ENCODE data around the gene ZNF527.
"Not testable (repeated sequence)": the region's sequence is repeated elsewhere in the genome, so short reads cannot be mapped to it uniquely, and the experiment has no call there.

Gene ZNF527

DNA sequence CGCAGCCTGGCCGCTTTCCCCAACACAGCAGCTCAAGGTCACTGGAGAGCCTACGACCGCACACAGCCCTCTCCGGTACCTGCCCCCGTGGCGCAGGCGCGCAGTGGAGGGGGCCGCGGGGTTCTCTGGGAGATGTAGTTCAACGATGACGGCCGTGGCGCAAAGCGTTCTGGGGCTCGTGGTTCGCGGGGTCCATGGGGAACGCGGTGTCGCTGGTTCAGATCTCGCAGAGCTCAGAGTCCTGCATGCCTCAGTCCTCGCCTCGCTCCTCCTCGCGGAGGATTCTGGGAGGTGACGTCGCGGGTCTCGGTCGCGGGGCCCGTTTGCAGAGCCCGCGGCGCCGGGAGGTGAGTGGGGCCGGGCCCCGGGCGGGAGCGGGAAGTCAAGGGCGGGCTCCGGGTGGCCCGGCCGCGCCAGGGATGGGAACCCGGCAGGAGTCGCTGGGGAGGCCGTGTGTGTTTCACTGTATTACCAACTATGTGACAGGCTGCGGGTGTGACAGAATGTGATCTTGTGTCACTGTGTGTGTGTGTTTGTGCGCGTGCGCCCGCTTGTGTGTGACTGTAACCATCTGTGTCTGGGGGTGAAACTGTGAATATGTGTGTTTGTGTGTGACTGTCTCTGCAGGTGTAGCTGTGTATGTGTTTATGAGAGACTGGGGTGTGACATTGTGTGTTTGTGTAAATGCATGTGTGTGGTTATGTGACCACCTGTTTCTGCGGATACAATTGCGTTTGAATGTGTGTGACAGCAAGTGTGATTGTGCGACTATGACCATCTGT lies at the start of gene ZNF527:
Gene ZNF527 (plus strand): TSS at position 220 of the 782 bp plus-strand sequence. CDS start 3,100 bp downstream, outside the sequence.
- peak; percentile 96 for DNase-seq (ENCODE audit: low read depth in 2 of 2)

DNA sequence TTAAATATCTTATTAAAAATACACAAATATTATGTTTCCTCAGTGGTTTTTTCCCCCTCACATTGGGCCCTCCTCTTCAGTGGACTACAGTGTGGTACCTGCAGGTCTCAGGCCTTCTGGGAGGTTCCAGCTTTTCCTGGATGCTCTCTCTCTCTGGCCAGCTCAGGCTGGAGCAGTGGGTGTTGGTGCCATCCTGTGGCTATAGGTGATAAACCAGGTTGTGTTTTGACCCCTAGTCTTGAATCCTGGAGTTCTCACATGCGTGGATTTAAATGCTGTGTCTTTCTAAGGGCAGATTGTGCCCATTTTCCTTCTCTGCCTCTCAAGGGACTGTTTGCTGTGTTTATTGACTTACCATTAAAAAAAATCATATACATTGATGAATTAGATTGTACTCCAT lies 41.2 kb upstream of the ZNF527 start:
- DNase-seq (ENCODE audit: low read depth in 2 of 2): no peak

DNA sequence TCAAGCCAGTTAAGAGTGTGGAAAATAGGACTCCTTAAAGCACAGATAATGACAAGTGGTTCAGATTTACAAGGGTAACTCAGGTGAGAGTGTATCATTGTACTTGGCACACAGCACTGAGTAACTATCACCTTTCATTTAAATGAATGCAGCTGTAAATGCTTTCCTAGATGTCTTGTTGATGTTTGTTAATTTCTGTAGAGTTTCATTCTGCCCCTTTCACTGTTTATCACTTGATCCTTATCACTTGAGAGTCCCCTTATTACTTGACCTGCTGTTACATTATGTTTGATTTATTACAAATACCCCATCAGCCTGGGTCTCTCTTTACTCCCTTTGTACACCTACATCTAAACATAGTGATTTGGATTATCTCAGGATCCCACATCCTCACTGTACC lies 38.1 kb upstream of the ZNF527 start:
- no peak for DNase-seq (ENCODE audit: low read depth in 2 of 2)

DNA sequence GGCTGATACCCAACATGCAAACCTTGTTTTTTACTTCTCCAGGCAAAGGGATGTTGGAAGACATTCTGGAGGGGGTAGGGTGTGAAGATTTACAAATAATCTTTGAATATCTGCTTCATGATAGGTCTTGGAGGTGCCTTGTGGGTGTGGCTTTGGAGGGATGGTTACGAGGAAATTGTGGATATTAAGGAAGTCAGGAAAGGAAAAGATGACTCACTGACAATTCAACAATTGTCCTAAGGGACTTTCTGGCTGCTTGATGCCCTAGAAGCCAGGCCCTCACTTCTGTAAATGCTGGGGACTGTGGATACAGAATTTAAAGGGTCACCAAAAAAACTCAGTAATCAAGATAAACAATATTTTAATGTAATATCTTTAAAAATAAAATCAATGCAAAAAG lies 37.4 kb upstream of the ZNF527 start:
- no peak for DNase-seq (ENCODE audit: low read depth in 2 of 2)

DNA sequence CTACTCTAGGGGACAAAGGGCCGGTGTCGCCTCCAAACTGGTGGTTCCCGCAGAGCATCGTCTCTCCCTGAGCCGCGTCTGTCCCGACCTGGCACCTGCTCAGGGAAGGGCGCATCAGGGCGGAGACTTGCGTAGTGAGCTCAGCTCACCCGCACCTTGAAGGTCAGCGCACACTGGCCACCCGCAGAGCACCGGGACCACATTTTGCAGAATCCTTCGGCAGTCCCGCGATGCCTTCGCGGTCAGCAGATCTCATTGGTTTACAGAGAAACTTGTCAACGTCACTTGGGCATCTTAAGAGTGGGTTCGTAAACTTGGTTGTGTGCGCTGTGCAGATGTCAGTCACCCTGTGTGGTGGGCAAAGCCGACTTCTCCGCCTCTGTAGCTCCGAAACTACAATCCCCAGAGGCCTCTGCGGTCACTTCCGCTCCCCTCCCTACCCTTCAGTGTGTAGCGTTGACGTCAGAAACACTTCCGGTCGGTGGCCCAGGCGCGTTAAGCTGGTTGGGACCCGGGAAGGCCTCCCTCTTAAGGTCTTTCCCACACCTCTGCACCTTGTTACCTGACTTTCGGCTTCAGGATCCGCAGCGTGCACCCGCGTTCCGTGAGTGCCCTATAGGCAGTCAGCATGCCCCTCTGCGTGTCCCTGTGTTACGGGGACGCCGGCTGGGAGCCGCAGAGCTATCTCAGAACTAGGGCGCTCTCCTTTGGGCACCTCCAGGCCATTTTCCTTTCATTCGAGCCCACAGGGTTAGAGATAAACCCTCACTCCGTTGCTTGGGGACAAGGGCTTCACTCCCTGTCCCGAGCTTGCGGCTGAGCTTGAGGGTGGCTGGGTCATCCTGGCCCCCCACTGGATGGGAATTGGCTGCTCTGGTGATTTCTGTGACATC lies 36.5 kb upstream of the ZNF527 start:
- DNase-seq (ENCODE audit: low read depth in 2 of 2): peak; percentile 79 to 82

DNA sequence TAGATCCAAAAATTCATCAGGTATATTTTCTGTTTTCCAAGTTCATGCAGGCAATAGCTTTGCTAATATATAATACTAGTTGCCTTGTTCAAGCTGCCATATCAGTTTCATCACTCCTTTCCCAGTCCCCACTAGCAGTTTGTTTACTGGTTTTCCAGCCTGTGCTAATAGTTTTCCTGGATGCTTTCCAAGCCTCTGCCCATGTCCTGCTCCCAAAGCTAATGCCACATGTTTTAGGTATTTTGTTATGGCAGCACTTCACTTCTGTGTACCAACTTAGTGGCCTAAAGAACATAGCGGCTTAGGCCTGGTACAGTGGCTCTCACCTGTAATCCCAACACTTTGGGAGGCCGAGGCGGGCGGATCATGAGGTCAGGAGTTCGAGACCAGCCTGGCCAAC lies 28.1 kb upstream of the ZNF527 start:
- no peak for DNase-seq (ENCODE audit: low read depth in 2 of 2)

- DNase-seq (ENCODE audit: low read depth in 2 of 2): no peak
These were observed 24.8 kb upstream of the ZNF527 start for GRCh38 chr19:37346091-37346490.

DNA sequence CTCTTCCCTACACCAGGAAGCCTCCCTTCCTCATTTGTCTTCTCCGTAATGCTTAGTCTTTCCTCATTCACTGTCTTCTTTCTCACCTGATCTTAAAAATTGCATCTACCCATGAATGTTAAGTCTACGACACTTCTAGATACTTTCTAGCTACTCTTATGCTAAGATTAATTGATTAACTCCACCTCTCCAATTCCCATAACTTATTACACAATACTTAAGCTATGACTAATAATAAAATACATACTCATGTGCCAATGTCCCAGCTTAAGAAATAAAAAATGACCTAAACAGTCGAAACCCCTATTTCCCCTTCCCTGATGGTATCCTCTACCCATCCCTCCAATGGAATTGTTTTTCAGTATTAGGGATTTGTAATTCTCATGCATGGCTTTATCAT lies 22.8 kb upstream of the ZNF527 start:
- DNase-seq (ENCODE audit: low read depth in 2 of 2): no peak

DNA sequence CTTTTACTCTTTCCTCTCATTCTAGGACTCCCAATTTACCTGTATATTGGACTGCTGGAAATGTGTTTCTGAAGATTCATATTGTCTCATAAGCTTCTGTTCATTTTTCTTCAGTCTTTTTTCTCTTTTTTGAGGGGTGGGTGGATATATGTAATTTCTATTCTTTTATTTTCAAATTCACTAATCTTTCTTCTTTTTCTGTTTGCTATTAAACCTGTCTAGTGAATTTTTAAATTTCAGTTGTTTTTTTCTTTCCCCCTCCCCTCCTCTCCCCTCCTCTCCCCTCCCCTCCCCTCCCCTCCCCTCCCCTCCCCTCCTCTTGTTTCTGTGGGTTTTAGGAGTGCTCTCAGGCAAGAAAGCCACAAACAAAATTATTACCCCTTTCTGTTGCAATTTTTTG lies 16.9 kb upstream of the ZNF527 start:
- DNase-seq (ENCODE audit: low read depth in 2 of 2): no peak

DNA sequence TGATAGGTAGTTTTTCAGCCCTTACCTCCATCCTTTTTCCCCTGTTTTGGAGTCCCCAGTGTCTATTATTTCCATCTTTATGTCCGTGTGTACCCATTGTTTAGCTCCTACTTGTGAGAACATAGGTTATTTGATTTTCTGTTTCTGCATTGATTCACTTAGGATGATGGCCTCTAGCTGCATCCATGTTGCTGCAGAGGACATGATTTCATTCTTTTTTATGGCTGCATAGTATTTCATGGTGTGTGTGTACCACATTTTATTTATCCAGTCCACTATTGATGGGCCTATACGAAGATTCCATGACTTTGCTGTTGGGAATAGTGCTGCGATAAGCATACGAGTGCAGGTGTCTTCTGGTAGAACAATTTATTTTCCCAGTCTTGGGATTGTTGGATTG lies 15.0 kb upstream of the ZNF527 start:
- no peak for DNase-seq (ENCODE audit: low read depth in 2 of 2)

GRCh38 chr19:37361994-37362393 lies 8.9 kb upstream of the ZNF527 start:
- no peak for DNase-seq (ENCODE audit: low read depth in 2 of 2)

DNA sequence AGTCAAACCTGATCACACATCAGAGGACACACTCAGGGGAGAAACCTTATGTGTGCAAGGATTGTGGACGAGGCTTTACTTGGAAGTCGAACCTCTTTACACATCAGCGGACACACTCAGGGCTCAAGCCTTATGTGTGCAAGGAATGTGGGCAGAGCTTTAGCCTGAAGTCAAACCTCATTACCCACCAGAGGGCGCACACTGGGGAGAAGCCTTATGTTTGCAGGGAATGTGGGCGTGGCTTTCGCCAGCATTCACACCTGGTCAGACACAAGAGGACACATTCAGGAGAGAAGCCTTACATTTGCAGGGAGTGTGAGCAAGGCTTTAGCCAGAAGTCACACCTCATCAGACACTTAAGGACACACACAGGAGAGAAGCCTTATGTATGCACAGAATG lies 8.2 kb upstream of the ZNF527 start:
- no peak for DNase-seq (ENCODE audit: low read depth in 2 of 2)

DNA sequence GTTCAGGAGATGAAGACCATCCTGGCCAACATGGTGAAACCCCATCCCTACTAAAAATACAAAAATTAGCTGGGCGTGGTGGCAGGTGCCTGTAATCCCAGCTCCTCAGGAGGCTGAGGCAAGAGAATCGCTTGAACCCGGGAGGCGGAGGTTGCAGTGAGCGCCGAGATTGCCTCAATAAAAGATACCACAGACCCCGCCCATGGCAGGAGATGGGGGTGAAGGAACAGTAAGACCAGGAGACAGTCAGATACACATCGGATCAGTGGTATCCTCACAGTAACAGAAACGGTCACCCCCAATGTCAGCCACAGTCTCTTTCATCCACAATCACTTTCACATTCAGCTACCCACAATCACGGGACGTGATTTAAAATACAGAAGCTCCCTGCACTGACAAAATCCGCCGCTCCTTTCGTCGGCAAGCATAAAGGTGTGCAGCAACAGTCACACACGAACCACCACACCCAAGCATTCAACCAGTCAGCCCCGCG lies 466 bp upstream of the ZNF527 start:
- not testable (repeated sequence) for DNase-seq (ENCODE audit: low read depth in 2 of 2)

- DNase-seq (ENCODE audit: low read depth in 2 of 2): no peak
These were observed 18.3 kb downstream of the ZNF527 start for GRCh38 chr19:37389234-37389633.

DNA sequence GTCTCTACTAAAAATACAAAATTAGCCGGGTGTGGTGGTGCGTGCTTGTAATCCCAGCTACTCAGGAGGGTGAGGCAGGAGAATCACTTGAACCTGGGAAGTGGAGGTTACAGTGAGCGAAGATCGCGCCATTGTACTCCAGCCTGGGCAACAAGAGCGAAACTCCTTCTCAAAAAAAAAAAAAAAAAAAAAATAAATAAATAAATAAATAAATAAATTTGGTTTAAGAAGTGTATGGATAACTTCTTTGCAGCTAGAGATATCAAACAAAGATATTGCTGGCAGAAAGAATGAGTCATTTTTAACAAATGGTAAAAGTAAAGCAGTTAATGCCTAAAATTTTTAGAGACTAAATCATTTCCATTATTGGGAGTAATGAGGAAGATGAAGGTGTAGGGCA lies 20.5 kb downstream of the ZNF527 start:
- DNase-seq (ENCODE audit: low read depth in 2 of 2): not testable (repeated sequence)

- DNase-seq (ENCODE audit: low read depth in 2 of 2): no peak
These were observed 30.2 kb downstream of the ZNF527 start for GRCh38 chr19:37401078-37401477.

DNA sequence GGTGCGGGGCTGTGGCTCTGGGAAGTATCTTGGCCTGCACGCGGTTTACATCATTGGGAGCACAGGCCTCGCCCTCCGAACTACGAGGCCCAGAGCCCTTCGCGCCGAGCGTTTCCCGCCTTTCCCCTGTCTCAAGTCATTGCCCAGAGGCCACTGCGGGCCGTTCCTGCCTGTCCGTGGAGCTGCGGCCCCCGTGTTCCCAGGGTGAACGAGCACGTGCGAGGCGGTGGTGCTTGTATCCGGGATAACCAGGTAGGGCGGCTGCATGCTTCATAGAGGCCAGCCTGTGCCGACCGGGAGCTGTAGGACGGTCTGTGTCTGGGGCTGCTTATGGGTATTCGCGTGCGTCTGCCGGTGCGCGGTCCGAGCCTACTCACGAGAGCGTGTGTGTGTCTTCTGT lies 32.5 kb downstream of the ZNF527 start:
- DNase-seq (ENCODE audit: low read depth in 2 of 2): no peak

DNA sequence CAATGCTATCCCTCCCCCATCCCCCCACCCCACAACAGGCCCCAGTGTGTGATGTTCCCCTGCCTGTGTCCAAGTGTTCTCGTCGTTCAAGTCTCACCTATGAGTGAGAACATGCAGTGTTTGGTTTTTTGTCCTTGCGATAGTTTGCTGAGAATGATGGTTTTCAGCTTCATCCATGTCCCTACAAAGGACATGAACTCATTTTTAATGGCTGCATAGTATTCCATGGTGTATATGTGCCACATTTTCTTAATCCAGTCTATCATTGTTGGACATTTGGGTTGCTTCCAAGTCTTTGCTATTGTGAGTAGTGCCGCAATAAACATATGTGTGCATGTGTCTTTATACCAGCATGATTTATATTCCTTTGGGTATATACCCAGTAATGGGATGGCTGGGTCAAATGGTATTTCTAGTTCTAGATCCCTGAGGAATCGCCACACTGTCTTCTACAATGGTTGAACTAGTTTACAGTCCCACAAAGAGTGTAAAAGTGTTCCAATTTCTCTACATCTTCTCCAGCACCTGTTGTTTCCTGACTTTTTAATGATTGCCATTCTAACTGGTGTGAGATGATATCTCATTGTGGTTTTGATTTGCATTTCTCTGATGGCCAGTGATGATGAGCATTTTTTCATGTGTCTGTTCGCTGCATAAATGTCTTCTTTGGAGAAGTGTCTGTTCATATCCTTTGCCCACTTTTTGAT lies 35.4 kb downstream of the ZNF527 start:
- DNase-seq (ENCODE audit: low read depth in 2 of 2): not testable (repeated sequence)

GRCh38 chr19:37412700-37413099 lies 41.8 kb downstream of the ZNF527 start:
- no peak for DNase-seq (ENCODE audit: low read depth in 2 of 2)

GRCh38 chr19:37413313-37414084 lies 42.6 kb downstream of the ZNF527 start:
- DNase-seq (ENCODE audit: low read depth in 2 of 2): no peak
